Fibroblast of lung (primary cell): ENCODE data around the gene DHX57.

Experiments used
- CTCF ChIP-seq, 2 donors: IDR thresholded peaks in 1 of 2; conservative IDR thresholded peaks in 1 of 2; 1 replicate in 1 of 2; 2 replicates in 1 of 2; pipeline ENCODE4 v1.5.1; 2011 to 2012; ENCODE audit warnings: low read length in 2 of 2, control low read depth in 1 of 2, inconsistent platforms in 1 of 2, low read depth in 1 of 2, mild to moderate bottlenecking in 1 of 2
- EZH2 ChIP-seq: IDR thresholded peaks from 2 replicates; pipeline ENCODE4 v1.5.1; 2012; ENCODE audit warnings: low read length, control low read depth, mild to moderate bottlenecking; ENCODE audit errors: missing control alignments

- no peak for TF ChIP-seq EZH2
- TF ChIP-seq CTCF (conservative IDR thresholded peaks at IDR 0.05 in 1 of 2, IDR thresholded peaks at IDR 0.05 in 1 of 2; ENCODE audit: low read depth in 1 of 2, low read length in 2 of 2), result no peak
These were observed 83.0 kb downstream of the DHX57 start for GRCh38 chr2:38792751-38793150.
